KMS-11 (cell line): ENCODE data around the gene NACC1.
"Not testable (repeated sequence)": the region's sequence is repeated elsewhere in the genome, so short reads cannot be mapped to it uniquely, and the experiment has no call there.

Experiments used
- H2AFZ ChIP-seq: fragments of 200-600 bp; sonication (generic); 2 replicates; pipeline ENCODE4 v1.6.1; 2016; ENCODE audit warnings: antibody characterized with exemption, mixed run types, low read depth
- H3K27ac ChIP-seq: fragments of 200-600 bp; sonication (generic); 2 replicates; pipeline ENCODE4 v1.6.1; 2016; ENCODE audit warnings: mild to moderate bottlenecking, mixed run types
- H3K27me3 ChIP-seq: fragments of 200-600 bp; sonication (generic); 2 replicates; pipeline ENCODE4 v1.6.1; 2017; ENCODE audit warnings: mild to moderate bottlenecking, low read depth, mixed run types, moderate library complexity; ENCODE audit not compliant: insufficient read depth
- H3K36me3 ChIP-seq: fragments of 200-600 bp; sonication (generic); 2 replicates; pipeline ENCODE4 v1.6.1; 2017; ENCODE audit warnings: mild to moderate bottlenecking, mixed run types; ENCODE audit not compliant: insufficient read depth
- H3K4me1 ChIP-seq: fragments of 200-600 bp; sonication (generic); 2 replicates; pipeline ENCODE4 v1.6.1; 2016; ENCODE audit warnings: mild to moderate bottlenecking, low read depth, mixed run types; ENCODE audit not compliant: poor library complexity, severe bottlenecking
- H3K4me2 ChIP-seq: fragments of 200-600 bp; sonication (generic); 2 replicates; pipeline ENCODE4 v1.7.0; 2016; ENCODE audit warnings: mild to moderate bottlenecking, mixed run types
- H3K4me3 ChIP-seq: fragments of 200-600 bp; sonication (generic); IDR thresholded peaks from 2 replicates; pipeline ENCODE4 v1.6.1; 2017; ENCODE audit warnings: low read depth, low read length, mixed read lengths; ENCODE audit not compliant: insufficient read depth
- H3K79me2 ChIP-seq: fragments of 200-600 bp; sonication (generic); 2 replicates; pipeline ENCODE4 v1.6.1; 2016; ENCODE audit warnings: low read depth, mixed run types; ENCODE audit not compliant: insufficient read depth
- H3K9ac ChIP-seq: fragments of 200-600 bp; sonication (generic); 2 replicates; pipeline ENCODE4 v1.6.1; 2016; ENCODE audit warnings: mild to moderate bottlenecking, mixed run types
- H4K20me1 ChIP-seq: fragments of 200-600 bp; sonication (generic); 2 replicates; pipeline ENCODE4 v1.6.1; 2016; ENCODE audit warnings: mild to moderate bottlenecking, mixed run types; ENCODE audit not compliant: insufficient read depth
- TF ChIP-seq, protein P1 (sequence below): fragments of 200-600 bp; sonication (generic); conservative IDR thresholded peaks from 2 replicates; pipeline ENCODE4 v1.6.1; 2017; ENCODE audit warnings: low read depth, mild to moderate bottlenecking, antibody characterized with exemption, low read length, moderate library complexity, mixed read lengths

The NACC1 gene

GRCh38 chr19:13181747-13182388 lies 63.8 kb downstream of the NACC1 start:
- Histone ChIP-seq H3K27ac (no peak overlapping the region), H3K9ac (no peak overlapping the region), H3K4me2 (no peak overlapping the region), H3K36me3 (no peaks in the 10 kb centered on the region), H3K27me3 (peaks cover 3% of the 10 kb centered on the region; the same call in 1 of the 2 replicates), H3K4me1 (no peaks in the 10 kb centered on the region), H3K79me2 (no peaks in the 10 kb centered on the region), H2AFZ (no peak overlapping the region), H3K4me3 (no peak overlapping the region), H4K20me1 (no peaks in the 10 kb centered on the region)
- TF ChIP-seq, protein P1, sequence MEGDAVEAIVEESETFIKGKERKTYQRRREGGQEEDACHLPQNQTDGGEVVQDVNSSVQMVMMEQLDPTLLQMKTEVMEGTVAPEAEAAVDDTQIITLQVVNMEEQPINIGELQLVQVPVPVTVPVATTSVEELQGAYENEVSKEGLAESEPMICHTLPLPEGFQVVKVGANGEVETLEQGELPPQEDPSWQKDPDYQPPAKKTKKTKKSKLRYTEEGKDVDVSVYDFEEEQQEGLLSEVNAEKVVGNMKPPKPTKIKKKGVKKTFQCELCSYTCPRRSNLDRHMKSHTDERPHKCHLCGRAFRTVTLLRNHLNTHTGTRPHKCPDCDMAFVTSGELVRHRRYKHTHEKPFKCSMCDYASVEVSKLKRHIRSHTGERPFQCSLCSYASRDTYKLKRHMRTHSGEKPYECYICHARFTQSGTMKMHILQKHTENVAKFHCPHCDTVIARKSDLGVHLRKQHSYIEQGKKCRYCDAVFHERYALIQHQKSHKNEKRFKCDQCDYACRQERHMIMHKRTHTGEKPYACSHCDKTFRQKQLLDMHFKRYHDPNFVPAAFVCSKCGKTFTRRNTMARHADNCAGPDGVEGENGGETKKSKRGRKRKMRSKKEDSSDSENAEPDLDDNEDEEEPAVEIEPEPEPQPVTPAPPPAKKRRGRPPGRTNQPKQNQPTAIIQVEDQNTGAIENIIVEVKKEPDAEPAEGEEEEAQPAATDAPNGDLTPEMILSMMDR = no peak

GRCh38 chr19:13184926-13185325 lies 66.9 kb downstream of the NACC1 start:
- not testable (repeated sequence) for H3K27ac ChIP-seq, H3K4me3 ChIP-seq, H4K20me1 ChIP-seq, H3K9ac ChIP-seq, H3K36me3 ChIP-seq, H3K4me1 ChIP-seq, H2AFZ ChIP-seq, H3K4me2 ChIP-seq, H3K79me2 ChIP-seq
- peaks cover 14% of the 10 kb centered on the region; the same call in 1 of the 2 replicates for H3K27me3 ChIP-seq

DNA sequence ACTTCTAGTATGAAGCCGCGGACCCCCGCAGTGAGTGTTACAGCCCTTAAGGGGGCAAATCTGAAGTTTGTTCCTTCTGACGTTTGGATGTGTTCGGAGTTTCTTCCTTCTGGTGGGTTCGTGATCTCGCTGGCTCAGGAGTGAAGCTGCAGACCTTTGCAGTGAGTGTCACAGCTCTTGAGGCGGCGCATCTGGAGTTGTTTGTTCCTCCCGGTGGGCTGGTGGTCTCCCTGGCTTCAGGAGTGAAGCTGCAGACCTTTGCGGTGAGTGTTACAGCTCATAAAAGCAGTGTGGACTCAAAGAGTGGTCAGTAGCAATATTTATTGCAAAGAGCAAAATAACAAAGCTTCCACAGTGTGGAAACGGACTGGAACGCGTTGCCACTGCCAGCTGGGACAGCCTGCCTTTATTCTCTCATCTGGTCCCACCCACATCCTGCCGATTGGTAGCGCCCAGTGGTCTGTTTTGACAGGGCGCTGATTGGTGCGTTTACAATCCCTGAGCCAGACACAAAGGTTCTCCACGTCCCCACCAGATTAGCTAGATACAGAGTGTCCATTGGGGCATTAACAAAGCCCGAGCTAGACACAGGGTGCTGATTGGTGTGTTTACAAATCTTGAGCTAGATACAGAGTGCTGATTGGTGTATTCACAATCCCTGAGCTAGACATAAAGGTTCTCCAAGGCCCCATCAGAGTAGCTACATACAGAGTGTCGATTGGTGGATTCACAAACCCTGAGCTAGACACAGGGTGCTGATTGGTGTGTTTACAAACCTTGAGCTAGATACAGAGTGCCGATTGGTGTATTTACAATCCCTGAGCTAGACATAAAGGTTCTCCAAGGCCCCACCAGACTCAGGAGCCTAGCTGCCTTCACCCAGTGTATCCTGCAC lies 67.9 kb downstream of the NACC1 start:
- H3K4me3 ChIP-seq, H3K79me2 ChIP-seq, H3K4me1 ChIP-seq, H4K20me1 ChIP-seq, H3K27ac ChIP-seq, H2AFZ ChIP-seq, H3K9ac ChIP-seq, H3K4me2 ChIP-seq, H3K36me3 ChIP-seq: not testable (repeated sequence)
- H3K27me3 ChIP-seq = peaks cover 14% of the 10 kb centered on the region; the same call in 1 of the 2 replicates

DNA sequence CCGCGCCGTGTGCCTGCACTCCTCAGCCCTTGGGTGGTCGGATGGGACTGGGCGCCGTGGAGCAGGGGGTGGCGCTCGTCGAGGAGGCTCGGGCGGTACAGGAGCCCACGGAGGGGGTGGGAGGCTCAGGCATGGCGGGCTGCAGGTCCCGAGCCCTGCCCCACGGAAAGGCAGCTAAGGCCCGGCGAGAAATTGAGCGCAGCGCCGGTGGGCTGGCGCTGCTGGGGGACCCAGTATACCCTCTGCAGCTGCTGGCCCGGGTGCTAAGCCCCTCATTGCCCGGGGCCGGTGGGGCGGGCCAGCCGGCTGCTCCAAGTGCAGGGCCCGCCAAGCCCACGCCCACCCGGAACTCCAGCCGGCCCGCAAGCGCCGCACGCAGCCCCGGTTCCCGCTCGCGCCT lies 68.6 kb downstream of the NACC1 start:
- not testable (repeated sequence) for H3K4me1 ChIP-seq, H4K20me1 ChIP-seq, H3K79me2 ChIP-seq, H3K27ac ChIP-seq, H3K4me2 ChIP-seq, H3K36me3 ChIP-seq, H3K9ac ChIP-seq, H2AFZ ChIP-seq, H3K4me3 ChIP-seq
- H3K27me3 ChIP-seq = peaks cover 21% of the 10 kb centered on the region; the same call in 1 of the 2 replicates

DNA sequence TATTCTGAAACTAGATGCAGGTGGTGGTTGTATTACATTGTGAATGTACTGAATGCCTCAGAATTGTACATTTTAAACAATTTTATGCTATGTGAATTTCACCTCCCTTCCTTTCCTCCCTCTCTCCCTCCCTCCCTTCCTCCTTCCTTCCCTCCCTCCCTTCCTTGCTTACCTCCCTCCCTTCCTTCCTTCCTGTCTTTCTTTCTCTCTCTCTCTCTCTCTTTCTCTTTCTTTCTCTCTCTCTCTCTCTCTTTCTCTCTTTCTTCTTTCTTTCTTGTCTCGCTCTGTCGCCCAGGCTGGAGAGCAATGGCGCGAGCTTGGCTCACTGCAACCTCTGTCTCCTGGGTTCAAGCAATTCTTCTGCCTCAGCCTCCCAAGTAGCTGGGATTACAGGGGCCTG lies 69.4 kb downstream of the NACC1 start:
- no peaks in the 10 kb centered on the region for H4K20me1 ChIP-seq
- no peaks in the 10 kb centered on the region for H3K36me3 ChIP-seq
- no peak overlapping the region for H3K4me2 ChIP-seq
- no peak overlapping the region for H3K9ac ChIP-seq
- TF ChIP-seq, protein P1 = no peak
- peaks cover 22% of the 10 kb centered on the region; the same call in 1 of the 2 replicates for H3K27me3 ChIP-seq
- H3K4me1 ChIP-seq = no peaks in the 10 kb centered on the region
- H3K27ac ChIP-seq = no peak overlapping the region
- no peak overlapping the region for H2AFZ ChIP-seq
- H3K79me2 ChIP-seq = no peaks in the 10 kb centered on the region
- H3K4me3 ChIP-seq = no peak overlapping the region
